Measurements from ENCODE around the gene ARID3A.

The ARID3A gene

DNA sequence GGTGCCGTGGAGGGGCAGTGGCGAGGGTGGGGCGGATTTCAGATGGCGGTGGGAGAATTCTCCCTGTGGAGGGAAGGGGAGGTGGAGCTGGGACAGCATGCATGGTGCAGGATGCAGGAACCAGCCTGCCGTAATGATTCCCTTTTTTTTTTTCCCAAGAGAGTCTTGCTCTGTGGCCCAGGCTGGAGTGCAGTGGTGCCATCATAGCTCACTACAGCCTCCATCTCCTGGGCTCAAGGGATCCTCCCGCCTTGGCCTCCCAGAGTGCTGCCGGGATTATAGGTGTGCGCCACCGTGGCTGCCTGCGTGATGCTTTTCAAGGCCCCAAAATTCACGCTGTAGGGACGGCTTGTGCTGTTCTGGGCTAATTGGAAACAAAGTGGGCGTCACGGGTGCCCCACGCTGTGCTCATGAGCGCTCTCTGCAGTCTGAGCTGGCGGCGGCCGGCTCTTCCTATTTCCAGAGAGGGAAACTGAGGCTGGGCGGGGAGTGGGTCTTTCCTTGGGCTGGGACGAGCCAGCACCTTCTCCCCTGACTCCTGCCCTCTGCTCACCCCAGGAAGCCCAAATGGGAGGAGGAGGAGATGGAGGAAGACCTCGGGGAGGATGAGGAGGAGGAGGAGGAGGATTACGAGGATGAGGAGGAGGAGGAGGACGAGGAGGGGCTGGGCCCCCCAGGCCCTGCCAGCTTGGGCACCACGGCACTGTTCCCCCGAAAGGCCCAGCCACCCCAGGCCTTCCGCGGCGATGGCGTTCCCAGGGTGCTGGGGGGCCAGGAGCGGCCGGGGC is 6.2 kb downstream of the ARID3A start:
- DNase-seq (ENCODE audit: low spot score), result no peak

- DNase-seq (ENCODE audit: low spot score), result no peak
These were observed 7.1 kb downstream of the ARID3A start for GRCh38 chr19:932648-933552.

DNA sequence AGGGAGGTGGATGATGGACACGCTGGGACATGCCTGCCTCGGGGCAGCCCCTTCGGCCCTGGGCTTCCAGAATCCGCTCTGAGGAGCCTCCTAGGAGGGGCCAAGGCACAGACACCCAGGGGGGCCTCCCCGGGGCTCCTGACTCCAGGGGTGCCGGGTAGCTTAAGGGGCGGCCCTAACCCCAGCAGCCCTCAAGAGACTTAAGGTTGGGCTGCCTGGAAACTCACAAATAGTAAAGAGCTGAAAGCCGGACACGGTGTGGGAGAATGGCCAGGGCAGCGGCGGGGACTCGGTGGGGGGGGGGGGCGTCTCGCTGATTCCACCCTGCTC is 7.7 kb downstream of the ARID3A start:
- DNase-seq (ENCODE audit: low spot score), result no peak

DNA sequence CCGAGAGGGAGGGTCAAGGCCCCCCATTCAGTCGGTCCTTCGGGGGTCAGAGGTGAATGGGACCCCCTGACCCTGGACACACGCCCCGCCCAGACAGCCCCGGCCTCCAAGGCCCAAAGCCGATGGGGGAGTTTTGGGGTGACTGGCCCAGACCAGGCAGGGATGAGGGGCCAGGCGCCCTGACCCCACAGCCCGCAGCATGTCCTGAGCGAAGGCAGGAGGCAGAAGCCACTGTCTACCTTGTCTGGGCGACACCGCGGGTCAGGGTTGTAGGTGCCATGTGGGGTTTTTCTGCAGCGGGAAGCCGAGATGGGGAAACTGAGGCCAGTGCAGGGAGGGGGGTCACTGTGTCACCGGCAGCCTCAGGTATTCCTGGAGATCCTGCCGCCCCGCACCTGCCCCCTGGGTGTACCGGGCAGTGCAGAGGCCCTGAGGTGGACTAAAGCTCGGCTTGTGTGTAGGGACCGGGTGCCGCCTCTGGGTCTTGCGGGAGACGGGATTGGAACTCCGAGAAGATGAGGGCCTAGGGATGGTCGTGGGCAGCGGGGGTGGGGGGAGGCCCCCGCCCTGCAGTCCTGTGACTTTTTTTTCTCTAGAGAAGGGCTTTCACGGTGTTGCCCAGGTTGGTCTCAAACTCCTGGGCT is 8.5 kb downstream of the ARID3A start:
- DNase-seq (ENCODE audit: low spot score), result no peak

- no peak for DNase-seq (ENCODE audit: low spot score)
These were observed 9.1 kb downstream of the ARID3A start for GRCh38 chr19:934865-935479.

DNA sequence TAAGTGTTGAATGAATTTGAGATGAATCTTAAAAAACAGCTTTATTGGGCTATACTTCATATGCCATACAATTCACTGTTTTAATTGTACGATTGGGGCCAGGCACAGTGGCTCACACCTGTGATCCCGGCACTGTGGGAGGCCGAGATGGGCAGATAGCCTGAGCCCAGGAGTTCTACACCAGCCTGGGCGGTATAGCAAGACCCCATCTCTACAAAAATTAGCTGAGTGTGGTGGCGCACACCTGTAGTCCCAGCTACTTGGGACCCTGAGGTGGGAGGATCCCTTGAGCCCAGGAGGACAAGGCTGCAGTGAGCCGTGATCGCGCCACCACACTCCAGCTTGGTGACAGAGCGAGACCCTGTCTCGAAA is 10.3 kb downstream of the ARID3A start:
- no peak for DNase-seq (ENCODE audit: low spot score)

DNA sequence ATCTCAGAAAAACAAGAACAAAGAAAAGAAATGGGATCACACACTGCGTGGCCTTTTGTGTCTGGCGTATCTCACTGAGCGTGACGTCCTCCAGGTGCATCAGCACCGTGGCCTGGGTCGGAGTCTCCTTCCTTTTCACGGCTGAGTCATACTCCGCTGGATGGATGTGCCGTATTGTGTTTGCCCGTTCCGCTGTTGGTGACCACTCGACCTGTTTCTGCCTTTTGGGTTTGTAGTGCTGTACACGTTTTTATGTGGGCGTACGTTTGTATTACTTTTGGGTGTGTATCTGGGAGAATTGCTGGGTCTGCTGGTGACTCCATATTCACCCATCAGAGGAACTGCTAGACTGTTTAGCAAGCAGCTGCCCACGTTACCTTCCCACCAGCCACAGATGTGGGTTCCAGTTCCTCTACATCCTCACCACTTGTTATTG is 11.4 kb downstream of the ARID3A start:
- peak; percentile 48 for DNase-seq (ENCODE audit: low spot score)

- DNase-seq (ENCODE audit: low spot score), result no peak
These were observed 12.5 kb downstream of the ARID3A start for GRCh38 chr19:938233-938923.

GRCh38 chr19:939439-939838 is 13.6 kb downstream of the ARID3A start:
- DNase-seq (ENCODE audit: low spot score), result no peak

GRCh38 chr19:939922-940321 is 14.1 kb downstream of the ARID3A start:
- no peak for DNase-seq (ENCODE audit: low spot score)

- peak; percentile 74 for DNase-seq (ENCODE audit: low spot score)
These were observed 14.9 kb downstream of the ARID3A start for GRCh38 chr19:940591-941291.

GRCh38 chr19:941292-942132 is 15.7 kb downstream of the ARID3A start:
- DNase-seq (ENCODE audit: low spot score), result no peak

GRCh38 chr19:942133-942645 is 16.4 kb downstream of the ARID3A start:
- no peak for DNase-seq (ENCODE audit: low spot score)

- DNase-seq (ENCODE audit: low spot score), result no peak
These were observed 17.8 kb downstream of the ARID3A start for GRCh38 chr19:943551-944170.

GRCh38 chr19:944171-944567 is 18.3 kb downstream of the ARID3A start:
- no peak for DNase-seq (ENCODE audit: low spot score)

- no peak for DNase-seq (ENCODE audit: low spot score)
These were observed 18.9 kb downstream of the ARID3A start for GRCh38 chr19:944663-945241.

DNA sequence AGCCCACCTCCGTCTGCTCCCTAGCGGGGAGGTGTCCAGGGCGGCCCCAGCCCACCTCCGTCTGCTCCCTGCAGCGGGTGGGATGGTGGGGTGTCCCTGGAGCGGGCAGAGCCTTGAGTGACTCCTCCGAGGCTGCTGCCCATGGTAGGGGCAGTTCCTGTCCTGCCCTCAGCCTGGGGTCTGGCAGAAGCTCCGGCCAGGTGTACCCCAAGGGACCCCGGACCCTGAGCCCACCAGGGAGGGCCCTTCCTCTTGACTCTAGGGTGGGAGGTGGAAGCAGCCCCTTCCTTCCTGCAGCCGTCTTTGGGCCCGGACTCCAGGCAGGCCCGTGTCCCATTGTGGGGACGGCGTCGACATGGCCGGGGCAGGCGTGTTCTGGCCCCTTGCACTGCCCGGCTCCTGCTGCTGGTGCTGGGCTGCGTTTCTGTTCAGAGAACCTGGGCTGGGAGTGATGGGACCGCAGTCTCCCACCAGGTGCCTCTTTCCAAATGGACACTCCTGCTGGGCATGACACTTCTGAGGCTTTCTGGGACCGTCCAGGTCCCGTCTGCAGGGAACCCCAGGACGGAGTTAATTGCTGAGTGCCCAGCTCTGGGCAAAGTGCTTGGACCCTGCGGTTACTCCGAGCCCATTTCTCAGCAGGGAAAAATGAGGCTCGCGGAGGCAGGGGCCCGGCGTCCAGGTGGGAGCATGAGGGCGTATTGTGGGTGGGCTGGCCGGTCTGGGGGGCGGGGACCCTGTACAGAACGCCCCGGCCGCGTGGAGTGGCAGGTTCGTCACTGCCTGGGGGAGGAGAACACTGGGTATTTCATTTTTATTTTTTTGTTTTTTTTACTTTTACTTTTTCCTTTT is 19.8 kb downstream of the ARID3A start:
- DNase-seq (ENCODE audit: low spot score), result no peak

DNA sequence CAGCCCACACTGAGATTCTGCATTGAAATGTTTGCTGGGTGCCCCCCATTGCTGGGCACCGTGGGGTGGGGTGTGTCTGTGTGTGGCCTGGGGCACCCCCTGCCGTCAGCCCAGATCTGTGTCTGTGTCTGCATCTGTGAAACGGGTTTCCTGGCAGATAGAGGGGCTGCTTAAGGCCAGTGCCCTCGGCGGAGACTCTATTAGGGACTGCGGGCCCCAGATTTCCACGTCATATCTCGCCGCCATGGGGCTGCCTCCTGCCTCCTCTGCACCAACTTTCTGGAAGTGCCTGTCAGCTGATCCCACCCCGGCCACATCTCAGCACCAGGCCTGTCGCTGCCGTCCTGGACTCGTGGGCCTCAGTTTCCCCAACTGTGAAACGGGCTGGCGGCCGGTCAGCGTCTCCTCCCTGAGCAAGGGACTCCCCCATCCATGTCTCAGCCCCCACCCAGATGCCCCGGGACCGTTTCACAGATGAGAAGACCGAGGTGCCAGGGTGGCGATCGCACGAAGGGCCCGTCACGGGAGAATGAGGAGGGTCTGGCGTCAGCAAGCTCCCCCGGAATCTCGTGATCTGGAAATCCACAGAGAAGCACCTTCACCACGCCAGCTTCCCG is 21.4 kb downstream of the ARID3A start:
- DNase-seq (ENCODE audit: low spot score), result no peak

All from CD4-positive, alpha-beta T cell treated with Interleukin-15 for 4 hours (primary cell).